AG04450 (cell line): ENCODE measurements around the gene CLK4. TPM values are rescaled to one million over a fixed set of nuclear protein-coding genes. Genes with fewer than 3 reads are reported as not detected.

Experiments used
- CTCF ChIA-PET: fragments of 300-600, 350-600 bp; formaldehyde crosslinking; extraction: SDS; loops from one replicate; lab custom pipeline; 2022; ENCODE audit warnings: antibody characterized with exemption, inconsistent platforms; lab: Charles Lee
- POLR2A ChIA-PET: fragments of 350-600 bp; formaldehyde crosslinking; extraction: SDS; loops from one replicate; lab custom pipeline; 2021; ENCODE audit warnings: antibody characterized with exemption, inconsistent platforms; lab: Yijun Ruan, JAX
- DNase-seq: peaks from one replicate; pipeline ENCODE4 v3.0.0-alpha.2; 2011; ENCODE audit warnings: low read depth, low spot score
- H3K27ac ChIP-seq: one replicate; pipeline ENCODE4 v1.5.1; 2012; ENCODE audit warnings: low read depth, low read length, control low read depth
- H3K27me3 ChIP-seq: one replicate; pipeline ENCODE4 v1.6.0; 2012; ENCODE audit warnings: low read length; ENCODE audit not compliant: control insufficient read depth, insufficient read depth
- H3K4me3 ChIP-seq: 2 replicates; pipeline ENCODE4 v1.5.1; 2011; ENCODE audit warnings: mild to moderate bottlenecking, low read depth, low read length, control low read depth
- H3K9me3 ChIP-seq: 2 replicates; pipeline ENCODE4 v1.5.1; 2012; ENCODE audit warnings: low read length; ENCODE audit not compliant: control insufficient read depth, insufficient read depth
- CTCF ChIP-seq: IDR thresholded peaks from 2 replicates; pipeline ENCODE4 v1.5.1; 2011; ENCODE audit warnings: low read depth, low read length, control low read depth, inconsistent platforms
- polyA plus RNA-seq: library from polyadenylated mRNA; depleted of rRNA; stranded (reverse); fragments of >200 nt; gene quantifications from 2 replicates; pipeline ENCODE4 v1.2.3, GENCODE V29; 2011

Gene CLK4
- polyA plus RNA-seq, 1 experiment, result 30.7 TPM

- H3K9me3 ChIP-seq, result peaks cover 43% of the 10 kb centered on the region
- H3K27ac ChIP-seq, result no peak overlapping the region
- no peak for TF ChIP-seq CTCF
- DNase-seq, result no peak
- CTCF ChIA-PET, result no interaction called here
- POLR2A ChIA-PET, result no interaction called here
- H3K27me3 ChIP-seq, result no peaks in the 10 kb centered on the region
- H3K4me3 ChIP-seq, result no peak overlapping the region
Measured at GRCh38 chr5:178580271-178580955, 46.4 kb downstream of the CLK4 start.

- POLR2A ChIA-PET, result no interaction called here
- no peak for TF ChIP-seq CTCF
- Histone ChIP-seq H3K4me3 (no peak overlapping the region), H3K27me3 (no peaks in the 10 kb centered on the region), H3K27ac (no peak overlapping the region), H3K9me3 (peaks cover 38% of the 10 kb centered on the region)
- CTCF ChIA-PET, result no interaction called here
- no peak for DNase-seq
Measured at GRCh38 chr5:178577944-178578343, 48.9 kb downstream of the CLK4 start.

- TF ChIP-seq CTCF, result no peak
- Histone ChIP-seq H3K27me3 (no peaks in the 10 kb centered on the region), H3K27ac (no peak overlapping the region), H3K4me3 (no peak overlapping the region), H3K9me3 (peaks cover 36% of the 10 kb centered on the region)
- CTCF ChIA-PET, result no interaction called here
- DNase-seq, result no peak
- POLR2A ChIA-PET, result no interaction called here
Measured at GRCh38 chr5:178577376-178577839, 49.4 kb downstream of the CLK4 start.

- TF ChIP-seq CTCF, result no peak
- H3K4me3 ChIP-seq, result no peak overlapping the region
- no peak for DNase-seq
- ChIA-PET CTCF (no interaction called here), POLR2A (no interaction called here)
- H3K27me3 ChIP-seq, result no peaks in the 10 kb centered on the region
- no peak overlapping the region for H3K27ac ChIP-seq
- H3K9me3 ChIP-seq, result peaks cover 32% of the 10 kb centered on the region
Measured at GRCh38 chr5:178576591-178577351, 50.1 kb downstream of the CLK4 start.

GRCh38 chr5:178573216-178573615, 53.6 kb downstream of the CLK4 start:
- no peak overlapping the region for H3K4me3 ChIP-seq
- H3K27ac ChIP-seq, result no peak overlapping the region
- H3K9me3 ChIP-seq, result peaks cover 35% of the 10 kb centered on the region
- CTCF ChIA-PET, result no interaction called here
- H3K27me3 ChIP-seq, result no peaks in the 10 kb centered on the region
- POLR2A ChIA-PET, result no interaction called here
- TF ChIP-seq CTCF, result no peak
- no peak for DNase-seq
